Kidney epithelial cell (primary cell): ENCODE measurements around the gene SLC29A2. TPM values are rescaled to one million over a fixed set of nuclear protein-coding genes. Genes with fewer than 3 reads are reported as not detected.

ENCODE experiments used
- DNase-seq: peaks from one replicate; pipeline ENCODE4 v3.0.0-alpha.2; 2010; ENCODE audit warnings: low read depth
- H3K27me3 ChIP-seq: 2 replicates; pipeline ENCODE4 v1.6.0; 2011; ENCODE audit warnings: low read length; ENCODE audit not compliant: control insufficient read depth, insufficient read depth
- H3K36me3 ChIP-seq: 2 replicates; pipeline ENCODE4 v1.5.1; 2011; ENCODE audit warnings: low read length; ENCODE audit not compliant: control insufficient read depth, insufficient read depth
- H3K4me3 ChIP-seq: 2 replicates; pipeline ENCODE4 v1.5.1; 2011; ENCODE audit warnings: low read depth, mild to moderate bottlenecking, control low read depth, low read length
- CTCF ChIP-seq: IDR thresholded peaks from 2 replicates; pipeline ENCODE4 v1.5.1; 2011; ENCODE audit warnings: mild to moderate bottlenecking, moderate library complexity, low read length, control low read depth, inconsistent platforms; ENCODE audit not compliant: insufficient read depth, poor library complexity, severe bottlenecking
- total RNA-seq: library from RNA; depleted of rRNA; stranded (reverse); fragments of >200 nt; gene quantifications from 2 replicates; pipeline ENCODE4 v1.2.3, GENCODE V29; 2015

Gene SLC29A2
- total RNA-seq, 1 donor from 2014 or later = 5.5 TPM

GRCh38 chr11:66312549-66313320 lies 58.8 kb downstream of the SLC29A2 start:
- H3K4me3 ChIP-seq = peak overlapping the region; percentile 61
- TF ChIP-seq CTCF = no peak
- DNase-seq = peak; percentile 91
- H3K36me3 ChIP-seq = no peaks in the 10 kb centered on the region
- H3K27me3 ChIP-seq = peaks cover 2% of the 10 kb centered on the region

Other genes with a start within 250 kb of the SLC29A2 start
- gene KLC2, start 114.1 kb downstream of the SLC29A2 start, total RNA-seq = 40.7 and 44.1 TPM in 2 replicates
- 108 and 125 TPM in 2 replicates for gene RAB1B, start 103.1 kb downstream of the SLC29A2 start, total RNA-seq
- 0.04 and 0.21 TPM in 2 replicates for gene CNIH2, start 93.6 kb downstream of the SLC29A2 start, total RNA-seq
- 104 and 119 TPM in 2 replicates for gene YIF1A, start 82.6 kb downstream of the SLC29A2 start, total RNA-seq
- gene TMEM151A, start 79.9 kb downstream of the SLC29A2 start, total RNA-seq = 0.08 TPM in 1 of 2 replicates, not detected in the other
- 0.07 and 0.17 TPM in 2 replicates for gene CD248, start 54.7 kb downstream of the SLC29A2 start, total RNA-seq
- gene RIN1, start 35.3 kb downstream of the SLC29A2 start, total RNA-seq = 3.1 and 3.8 TPM in 2 replicates
- 84.9 and 86.5 TPM in 2 replicates for gene BRMS1, start 26.7 kb downstream of the SLC29A2 start, total RNA-seq
- gene B4GAT1, start 24.1 kb downstream of the SLC29A2 start, total RNA-seq = 20.3 and 20.4 TPM in 2 replicates
- not detected in 2 replicates for gene NPAS4, start 49.3 kb upstream of the SLC29A2 start, total RNA-seq
- gene MRPL11, start 67.1 kb upstream of the SLC29A2 start, total RNA-seq = 54.8 and 62.6 TPM in 2 replicates
- 2.3 and 5.0 TPM in 2 replicates for gene PELI3, start 95.1 kb upstream of the SLC29A2 start, total RNA-seq
- 84.6 and 108 TPM in 2 replicates for gene DPP3, start 108.7 kb upstream of the SLC29A2 start, total RNA-seq
- gene BBS1, start 138.9 kb upstream of the SLC29A2 start, total RNA-seq = 31.7 and 39.6 TPM in 2 replicates
- gene ZDHHC24, start 174.3 kb upstream of the SLC29A2 start, total RNA-seq = 22.0 and 22.4 TPM in 2 replicates
- not detected in 2 replicates for gene ACTN3, start 175.1 kb upstream of the SLC29A2 start, total RNA-seq
- 21.0 and 25.1 TPM in 2 replicates for gene CTSF, start 196.8 kb upstream of the SLC29A2 start, total RNA-seq
- 0.58 and 0.75 TPM in 2 replicates for gene CCDC87, start 221.3 kb upstream of the SLC29A2 start, total RNA-seq
- 20.6 and 21.8 TPM in 2 replicates for gene CCS, start 221.4 kb upstream of the SLC29A2 start, total RNA-seq
- gene RBM14, start 244.9 kb upstream of the SLC29A2 start, total RNA-seq = 49.9 and 64.6 TPM in 2 replicates